ENCODE results near the gene ADM2. TPM values are rescaled to one million over a fixed set of nuclear protein-coding genes. Genes with fewer than 3 reads are reported as not detected.

Gene ADM2
- total RNA-seq, 1 donor from 2014 or later = 23.0 TPM

DNA sequence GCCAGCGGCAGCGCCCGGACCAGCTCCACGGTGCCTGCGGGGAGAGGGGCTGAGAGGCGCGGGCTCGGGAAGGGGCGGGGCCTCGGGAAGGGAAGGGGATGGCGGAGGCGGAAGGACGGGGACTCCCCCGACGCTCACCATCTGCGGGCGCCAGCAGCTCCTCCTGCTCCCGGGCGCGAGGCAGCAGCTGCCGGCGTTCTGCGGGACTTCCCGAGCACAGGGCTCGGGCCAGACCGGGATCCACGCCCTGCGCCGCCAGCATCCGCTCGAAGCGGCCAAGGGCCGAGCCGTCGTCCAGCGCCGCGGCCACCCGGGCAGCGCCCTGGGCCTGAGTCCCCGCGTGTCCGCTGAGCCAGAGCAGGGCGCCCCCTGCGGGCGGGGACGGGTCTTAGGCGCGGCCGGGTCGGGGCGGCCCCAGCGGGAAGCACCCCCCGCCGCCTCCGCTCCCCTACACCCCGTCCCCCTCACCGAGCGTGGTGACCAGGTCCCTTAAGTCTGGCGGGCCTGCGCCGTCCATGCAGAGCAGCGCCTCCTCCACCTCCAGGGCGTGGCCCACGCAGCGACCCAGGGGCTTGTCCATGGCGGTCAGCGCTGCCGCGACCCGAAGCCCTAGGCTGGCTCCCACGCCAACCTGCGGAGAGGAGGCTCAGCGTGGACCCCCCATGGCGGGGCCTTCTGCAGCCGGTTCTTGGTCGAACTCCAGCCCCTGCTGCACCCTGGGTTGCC lies 44.9 kb downstream of the ADM2 start:
- peaks cover 21% of the 10 kb centered on the region for H3K27me3 ChIP-seq (ENCODE audit: insufficient read depth, low read length)
- peak overlapping the region; percentile 81 for H3K4me3 Mint-ChIP-seq (ENCODE audit: unreplicated experiment)
- H3K27ac ChIP-seq (ENCODE audit: low read depth, low read length) = peak overlapping the region; percentile 21
- peaks cover 42% of the 10 kb centered on the region for H4K20me1 ChIP-seq (ENCODE audit: insufficient read depth, low read length)
- H3K9ac ChIP-seq (ENCODE audit: low read length) = peak overlapping the region; percentile 74
- TF ChIP-seq, protein P1, sequence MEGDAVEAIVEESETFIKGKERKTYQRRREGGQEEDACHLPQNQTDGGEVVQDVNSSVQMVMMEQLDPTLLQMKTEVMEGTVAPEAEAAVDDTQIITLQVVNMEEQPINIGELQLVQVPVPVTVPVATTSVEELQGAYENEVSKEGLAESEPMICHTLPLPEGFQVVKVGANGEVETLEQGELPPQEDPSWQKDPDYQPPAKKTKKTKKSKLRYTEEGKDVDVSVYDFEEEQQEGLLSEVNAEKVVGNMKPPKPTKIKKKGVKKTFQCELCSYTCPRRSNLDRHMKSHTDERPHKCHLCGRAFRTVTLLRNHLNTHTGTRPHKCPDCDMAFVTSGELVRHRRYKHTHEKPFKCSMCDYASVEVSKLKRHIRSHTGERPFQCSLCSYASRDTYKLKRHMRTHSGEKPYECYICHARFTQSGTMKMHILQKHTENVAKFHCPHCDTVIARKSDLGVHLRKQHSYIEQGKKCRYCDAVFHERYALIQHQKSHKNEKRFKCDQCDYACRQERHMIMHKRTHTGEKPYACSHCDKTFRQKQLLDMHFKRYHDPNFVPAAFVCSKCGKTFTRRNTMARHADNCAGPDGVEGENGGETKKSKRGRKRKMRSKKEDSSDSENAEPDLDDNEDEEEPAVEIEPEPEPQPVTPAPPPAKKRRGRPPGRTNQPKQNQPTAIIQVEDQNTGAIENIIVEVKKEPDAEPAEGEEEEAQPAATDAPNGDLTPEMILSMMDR (IDR thresholded peaks at IDR 0.05; ENCODE audit: insufficient read depth, low read depth, low read length) = no peak
- no peak for TF ChIP-seq EZH2 (IDR thresholded peaks at IDR 0.05; ENCODE audit: insufficient read depth, low read length)
- peaks cover 4% of the 10 kb centered on the region for H3K4me1 Mint-ChIP-seq (ENCODE audit: low read depth, unreplicated experiment)
- peak overlapping the region; percentile 99 for H3K4me2 ChIP-seq (ENCODE audit: low read length)
- H3K36me3 ChIP-seq (ENCODE audit: insufficient read depth, low read length) = no peaks in the 10 kb centered on the region
- H3K27me3 Mint-ChIP-seq (ENCODE audit: low read depth, unreplicated experiment) = no peaks in the 10 kb centered on the region
- H3K4me1 ChIP-seq (ENCODE audit: insufficient read depth, low read length) = peaks cover 30% of the 10 kb centered on the region
- peak; percentile 54 for DNase-seq (ENCODE audit: low read depth)
- FAIRE-seq = no peak
- H3K4me3 ChIP-seq (ENCODE audit: insufficient read depth, low read depth, low read length) = peak overlapping the region; percentile 72
- peaks cover 36% of the 10 kb centered on the region for H3K79me2 ChIP-seq (ENCODE audit: insufficient read depth, low read length)
- no peaks in the 10 kb centered on the region for H3K9me3 ChIP-seq (ENCODE audit: insufficient read depth, low read depth, low read length)
- peaks cover 3% of the 10 kb centered on the region for H3K9me3 Mint-ChIP-seq (ENCODE audit: unreplicated experiment)
- peak overlapping the region; percentile 66 for H3K27ac Mint-ChIP-seq (ENCODE audit: unreplicated experiment)
- peak overlapping the region; percentile 83 for H2AFZ ChIP-seq (ENCODE audit: low read depth, low read length)
- peaks cover 7% of the 10 kb centered on the region for H3K36me3 Mint-ChIP-seq (ENCODE audit: low read depth, unreplicated experiment)

DNA sequence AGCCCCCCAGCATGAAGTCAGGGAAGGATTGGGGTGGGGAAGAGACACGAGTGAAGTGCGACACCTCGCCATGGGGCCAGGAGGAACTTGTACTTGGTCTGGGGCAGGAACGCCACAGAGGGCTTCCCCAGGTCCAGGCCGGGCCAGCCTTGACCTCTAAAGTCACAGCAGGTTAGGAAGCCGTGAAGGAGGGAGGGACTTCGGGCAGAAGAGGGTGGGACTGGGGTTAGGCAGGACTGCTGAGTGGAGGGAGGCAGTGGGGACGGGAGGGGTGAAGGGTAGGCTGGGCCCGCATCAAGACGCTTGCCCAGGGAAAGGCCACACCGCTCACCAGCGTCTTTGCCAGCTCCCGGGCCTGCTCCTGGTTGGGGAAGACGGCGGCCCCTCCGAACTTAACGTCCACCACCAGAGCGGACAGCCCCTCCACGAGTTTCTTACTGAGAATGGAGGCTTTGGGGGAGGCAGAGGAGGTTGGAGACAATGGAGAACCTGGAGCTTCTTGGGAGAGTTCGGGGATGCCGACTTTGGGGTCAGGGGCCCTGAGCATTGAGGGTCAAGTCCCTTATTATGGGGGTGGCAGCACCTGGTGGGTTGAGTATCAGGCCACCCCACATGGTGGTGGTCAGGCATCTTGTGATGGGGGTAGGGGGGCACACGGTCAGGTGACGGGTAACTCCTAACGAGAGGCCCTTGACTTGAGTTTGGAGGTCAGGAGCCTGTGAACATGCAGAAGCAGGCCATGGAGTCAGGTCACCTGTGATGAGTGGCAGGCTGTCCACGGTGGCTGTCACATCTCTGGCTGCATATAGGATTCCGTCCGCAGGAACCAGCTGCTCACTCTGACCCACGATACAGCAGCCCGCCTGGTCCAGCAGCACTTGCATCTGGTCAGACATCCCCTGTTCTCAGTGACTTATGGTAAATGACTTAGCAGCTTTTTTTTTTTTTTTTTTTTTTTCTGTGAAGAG lies 45.8 kb downstream of the ADM2 start:
- Mint-ChIP-seq H3K27ac (ENCODE audit: unreplicated experiment) (peak overlapping the region; percentile 66), H3K27me3 (ENCODE audit: low read depth, unreplicated experiment) (no peaks in the 10 kb centered on the region), H3K36me3 (ENCODE audit: low read depth, unreplicated experiment) (peaks cover 7% of the 10 kb centered on the region), H3K4me3 (ENCODE audit: unreplicated experiment) (peak overlapping the region; percentile 81), H3K4me1 (ENCODE audit: low read depth, unreplicated experiment) (peaks cover 4% of the 10 kb centered on the region), H3K9me3 (ENCODE audit: unreplicated experiment) (peaks cover 3% of the 10 kb centered on the region)
- H3K79me2 ChIP-seq (ENCODE audit: insufficient read depth, low read length) = peaks cover 36% of the 10 kb centered on the region
- DNase-seq (ENCODE audit: low read depth) (no peak), FAIRE-seq (no peak)
- peaks cover 31% of the 10 kb centered on the region for H3K4me1 ChIP-seq (ENCODE audit: insufficient read depth, low read length)
- peaks cover 42% of the 10 kb centered on the region for H4K20me1 ChIP-seq (ENCODE audit: insufficient read depth, low read length)
- H2AFZ ChIP-seq (ENCODE audit: low read depth, low read length) = peak overlapping the region; percentile 71
- H3K4me2 ChIP-seq (ENCODE audit: low read length) = peak overlapping the region; percentile 99
- no peaks in the 10 kb centered on the region for H3K9me3 ChIP-seq (ENCODE audit: insufficient read depth, low read depth, low read length)
- H3K27ac ChIP-seq (ENCODE audit: low read depth, low read length) = no peak overlapping the region
- TF ChIP-seq, protein P1 (IDR thresholded peaks at IDR 0.05; ENCODE audit: insufficient read depth, low read depth, low read length) = no peak
- no peak for TF ChIP-seq EZH2 (IDR thresholded peaks at IDR 0.05; ENCODE audit: insufficient read depth, low read length)
- peak overlapping the region; percentile 72 for H3K4me3 ChIP-seq (ENCODE audit: insufficient read depth, low read depth, low read length)
- H3K9ac ChIP-seq (ENCODE audit: low read length) = peak overlapping the region; percentile 74
- H3K27me3 ChIP-seq (ENCODE audit: insufficient read depth, low read length) = peaks cover 22% of the 10 kb centered on the region
- H3K36me3 ChIP-seq (ENCODE audit: insufficient read depth, low read length) = no peaks in the 10 kb centered on the region
